CD4-positive, CD25-positive, alpha-beta regulatory T cell (primary cell): Measurements from ENCODE around the gene KRTAP4-9. TPM values are rescaled to one million over a fixed set of nuclear protein-coding genes. Genes with fewer than 3 reads are reported as not detected.
"Not testable (repeated sequence)": the region's sequence is repeated elsewhere in the genome, so short reads cannot be mapped to it uniquely, and the experiment has no call there.

Source experiments
- ATAC-seq, 2 donors: fragments of 150-1000 bp; cut with Tn5 transposase; one replicate each; pipeline ENCODE4 v1.10.0; 2021; ENCODE audit warnings: low read depth in 2 of 2, moderate number of reproducible peaks in 2 of 2, moderate library complexity in 1 of 2
- DNase-seq, 3 donors: peaks; one replicate each; pipeline versions ENCODE4 v3.0.0 to v3.0.0-alpha.2; 2012 to 2022; ENCODE audit warnings: mixed read lengths in 1 of 3
- H3K27ac ChIP-seq: one replicate; pipeline ENCODE4 v1.7.0; 2013; ENCODE audit warnings: mild to moderate bottlenecking, low read length; ENCODE audit not compliant: insufficient read depth, poor library complexity, severe bottlenecking
- H3K27me3 ChIP-seq: one replicate; pipeline ENCODE4 v1.7.0; 2013; ENCODE audit warnings: low read length; ENCODE audit not compliant: control insufficient read depth, insufficient read depth
- H3K36me3 ChIP-seq: one replicate; pipeline ENCODE4 v1.7.0; 2013; ENCODE audit warnings: mild to moderate bottlenecking, low read length, moderate library complexity; ENCODE audit not compliant: control insufficient read depth, insufficient read depth
- H3K4me1 ChIP-seq: 2 replicates; pipeline ENCODE4 v1.7.0; 2013; ENCODE audit warnings: mild to moderate bottlenecking, low read length; ENCODE audit not compliant: insufficient read depth, control insufficient read depth, poor library complexity, severe bottlenecking
- H3K4me3 ChIP-seq: one replicate; pipeline ENCODE4 v1.7.0; 2013; ENCODE audit warnings: low read depth, mild to moderate bottlenecking, low read length, moderate library complexity
- H3K9me3 ChIP-seq, 2 experiments: 1 replicate in 1 of 2; 2 replicates in 1 of 2; pipeline ENCODE4 v1.7.0; 2013; ENCODE audit warnings: low read length in 2 of 2, mild to moderate bottlenecking in 1 of 2, moderate library complexity in 1 of 2; ENCODE audit not compliant: control insufficient read depth in 2 of 2
- H3K27ac Mint-ChIP-seq, 3 donors: one replicate each; pipeline ENCODE4 v1.8.0; 2020 to 2022; ENCODE audit warnings: mild to moderate bottlenecking in 3 of 3, mixed read lengths in 3 of 3, moderate library complexity in 2 of 3
- H3K27me3 Mint-ChIP-seq: one replicate; pipeline ENCODE4 v1.8.0; 2022; ENCODE audit warnings: mild to moderate bottlenecking, mixed read lengths
- H3K36me3 Mint-ChIP-seq: one replicate; pipeline ENCODE4 v1.8.0; 2020; ENCODE audit warnings: mixed read lengths
- H3K4me1 Mint-ChIP-seq, 4 donors: one replicate each; pipeline ENCODE4 v1.8.0; 2020 to 2022; ENCODE audit warnings: mixed read lengths in 4 of 4, mild to moderate bottlenecking in 1 of 4
- H3K4me3 Mint-ChIP-seq, 4 donors: one replicate each; pipeline ENCODE4 v1.8.0; 2020 to 2022; ENCODE audit warnings: mild to moderate bottlenecking in 4 of 4, mixed read lengths in 4 of 4, moderate library complexity in 3 of 4
- H3K9me3 Mint-ChIP-seq, 7 donors: one replicate each; pipeline ENCODE4 v1.8.0; 2020 to 2022; ENCODE audit warnings: mixed read lengths in 7 of 7, mild to moderate bottlenecking in 3 of 7, moderate library complexity in 2 of 7
- polyA plus RNA-seq, 4 donors: library from polyadenylated mRNA; unstranded; fragments of 300-500 nt; fragmentation: Illumina TruSeq; gene quantifications; one replicate each; pipeline ENCODE4 v1.2.3, GENCODE V29; 2021
- total RNA-seq: library from RNA; stranded (reverse); gene quantifications from one replicate; pipeline ENCODE4 v1.2.3, GENCODE V29; 2022

Gene KRTAP4-9
- total RNA-seq (not detected), polyA plus RNA-seq (not detected)

DNA sequence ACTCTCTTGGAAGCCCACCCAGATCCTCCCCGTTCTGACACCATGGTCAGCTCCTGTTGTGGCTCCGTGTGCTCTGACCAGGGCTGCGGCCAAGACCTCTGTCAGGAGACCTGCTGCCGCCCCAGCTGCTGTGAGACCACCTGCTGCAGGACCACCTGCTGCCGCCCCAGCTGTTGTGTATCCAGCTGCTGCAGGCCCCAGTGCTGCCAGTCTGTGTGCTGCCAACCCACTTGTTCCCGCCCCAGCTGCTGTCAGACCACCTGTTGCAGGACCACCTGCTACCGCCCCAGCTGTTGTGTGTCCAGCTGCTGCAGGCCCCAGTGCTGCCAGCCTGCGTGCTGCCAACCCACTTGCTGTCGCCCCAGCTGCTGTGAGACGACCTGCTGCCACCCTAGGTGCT lies at the start of gene KRTAP4-9:
TSS of gene KRTAP4-9 (plus strand) at position 43 of the 400 bp plus-strand sequence. CDS start at position 43, 0 bp downstream.
- H3K27me3 ChIP-seq, H3K4me1 Mint-ChIP-seq, H3K27ac Mint-ChIP-seq, H3K4me3 Mint-ChIP-seq, H3K36me3 ChIP-seq, ATAC-seq, H3K9me3 ChIP-seq, H3K9me3 Mint-ChIP-seq, H3K4me3 ChIP-seq, DNase-seq, H3K36me3 Mint-ChIP-seq, H3K4me1 ChIP-seq, H3K27ac ChIP-seq: not testable (repeated sequence)
- peaks cover 13% of the 10 kb centered on the region for H3K27me3 Mint-ChIP-seq

DNA sequence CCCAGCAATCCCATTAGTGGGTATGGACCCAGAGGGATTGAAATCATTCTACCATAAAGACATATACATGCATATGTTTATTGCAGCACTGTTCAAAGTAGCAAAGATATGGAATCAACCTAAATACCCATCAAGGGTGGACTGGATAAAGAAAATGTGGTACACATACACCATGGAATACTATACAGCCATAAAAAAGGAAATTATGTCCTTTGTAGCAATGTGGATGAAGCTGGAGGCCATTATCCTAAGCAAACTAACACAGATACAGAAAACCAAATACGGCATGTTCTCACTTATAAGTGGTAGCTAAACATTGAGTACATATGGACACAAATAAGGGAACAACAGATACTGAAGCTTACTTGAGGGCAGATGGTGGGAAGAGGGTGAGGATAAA lies 47.6 kb upstream of the KRTAP4-9 start:
- H3K27ac Mint-ChIP-seq = no peak overlapping the region
- H3K4me1 Mint-ChIP-seq = no peaks in the 10 kb centered on the region
- no peaks in the 10 kb centered on the region for H3K4me1 ChIP-seq
- no peak for ATAC-seq
- H3K9me3 ChIP-seq = peaks cover 0 to 3% of the 10 kb centered on the region in 2 experiments
- H3K27me3 Mint-ChIP-seq = peaks cover 40% of the 10 kb centered on the region
- no peak overlapping the region for H3K4me3 Mint-ChIP-seq
- no peak overlapping the region for H3K27ac ChIP-seq
- no peaks in the 10 kb centered on the region for H3K36me3 ChIP-seq
- peaks cover 0 to 7% (median 2%) of the 10 kb centered on the region in 7 donors for H3K9me3 Mint-ChIP-seq
- H3K36me3 Mint-ChIP-seq = no peaks in the 10 kb centered on the region
- no peak for DNase-seq
- H3K4me3 ChIP-seq = no peak overlapping the region
- peaks cover 21% of the 10 kb centered on the region for H3K27me3 ChIP-seq

DNA sequence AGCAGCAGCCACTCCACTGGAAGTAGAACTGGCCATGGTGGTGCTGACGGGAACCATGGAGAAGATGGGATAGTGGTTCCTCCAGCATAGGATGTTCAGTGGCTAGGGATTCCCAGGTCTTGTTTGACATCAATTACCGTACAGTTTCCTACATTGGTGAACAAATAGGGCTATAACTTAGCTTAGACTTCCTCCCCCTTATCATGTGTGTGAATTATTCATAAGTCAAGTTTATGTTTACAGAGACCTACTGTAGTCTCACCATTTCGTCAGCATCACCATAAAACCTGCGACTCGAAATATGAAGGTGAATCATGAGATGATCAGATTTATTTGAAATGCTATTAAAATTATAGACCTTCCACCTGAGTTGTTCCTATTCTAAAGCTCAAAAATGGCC lies 46.4 kb upstream of the KRTAP4-9 start:
- Histone ChIP-seq H3K27me3 (peaks cover 23% of the 10 kb centered on the region), H3K36me3 (no peaks in the 10 kb centered on the region)
- no peaks in the 10 kb centered on the region for H3K36me3 Mint-ChIP-seq

DNA sequence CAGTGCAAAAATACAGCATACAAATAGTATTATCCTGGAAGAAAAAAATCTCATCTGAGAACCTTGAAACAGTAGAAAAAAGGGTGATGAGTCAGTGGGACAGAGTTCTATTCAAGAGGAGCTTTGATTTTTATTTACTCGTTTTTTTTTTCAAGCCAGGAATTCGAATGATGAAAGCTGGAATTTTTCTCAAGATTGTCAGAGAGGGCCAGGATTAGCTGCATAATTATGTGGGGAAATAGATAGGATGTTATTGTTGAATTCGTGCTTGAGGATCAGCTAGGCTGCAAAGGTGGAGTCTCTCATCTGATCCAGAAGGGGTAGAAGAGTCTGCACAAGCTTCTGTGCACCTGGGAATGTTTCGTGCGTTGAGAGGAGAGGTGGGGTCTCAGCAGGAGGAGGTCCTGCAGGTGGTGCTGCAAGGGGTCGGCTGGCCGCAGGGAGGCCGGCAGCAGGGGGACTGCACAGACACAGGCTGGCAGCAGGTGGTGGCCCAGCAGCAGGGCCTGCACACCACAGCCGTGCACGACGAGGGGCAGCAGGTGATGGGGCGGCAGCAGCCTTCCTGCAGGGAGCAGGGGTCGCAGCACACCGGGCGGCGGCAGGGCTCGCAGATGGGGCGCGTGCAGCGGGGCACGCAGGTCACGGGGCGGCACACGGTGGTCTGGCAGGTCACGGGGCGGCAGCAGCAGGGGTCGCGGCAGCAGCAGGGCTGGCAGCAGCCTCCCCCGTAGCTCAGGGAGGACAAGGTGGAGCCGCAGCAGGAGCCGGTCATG lies 45.7 kb upstream of the KRTAP4-9 start:
- H3K36me3 Mint-ChIP-seq, DNase-seq, H3K4me1 ChIP-seq, H3K4me3 Mint-ChIP-seq, H3K36me3 ChIP-seq, H3K4me1 Mint-ChIP-seq, H3K9me3 ChIP-seq, ATAC-seq, H3K4me3 ChIP-seq, H3K9me3 Mint-ChIP-seq, H3K27ac Mint-ChIP-seq, H3K27ac ChIP-seq: not testable (repeated sequence)
- H3K27me3 Mint-ChIP-seq = peaks cover 40% of the 10 kb centered on the region
- peaks cover 24% of the 10 kb centered on the region for H3K27me3 ChIP-seq

More for the DNA sequence above, 46.4 kb upstream of the KRTAP4-9 start:
- Mint-ChIP-seq H3K4me3 (no peak overlapping the region), H3K4me1 (no peaks in the 10 kb centered on the region), H3K9me3 (peaks cover 0 to 7% (median 2%) of the 10 kb centered on the region in 7 donors), H3K27me3 (peaks cover 40% of the 10 kb centered on the region), H3K27ac (no peak overlapping the region)
- DNase-seq = no peak
- H3K9me3 ChIP-seq = peaks cover 0 to 3% of the 10 kb centered on the region in 2 experiments
- H3K4me3 ChIP-seq = no peak overlapping the region
- H3K4me1 ChIP-seq = no peaks in the 10 kb centered on the region
- H3K27ac ChIP-seq = no peak overlapping the region
- ATAC-seq = no peak

DNA sequence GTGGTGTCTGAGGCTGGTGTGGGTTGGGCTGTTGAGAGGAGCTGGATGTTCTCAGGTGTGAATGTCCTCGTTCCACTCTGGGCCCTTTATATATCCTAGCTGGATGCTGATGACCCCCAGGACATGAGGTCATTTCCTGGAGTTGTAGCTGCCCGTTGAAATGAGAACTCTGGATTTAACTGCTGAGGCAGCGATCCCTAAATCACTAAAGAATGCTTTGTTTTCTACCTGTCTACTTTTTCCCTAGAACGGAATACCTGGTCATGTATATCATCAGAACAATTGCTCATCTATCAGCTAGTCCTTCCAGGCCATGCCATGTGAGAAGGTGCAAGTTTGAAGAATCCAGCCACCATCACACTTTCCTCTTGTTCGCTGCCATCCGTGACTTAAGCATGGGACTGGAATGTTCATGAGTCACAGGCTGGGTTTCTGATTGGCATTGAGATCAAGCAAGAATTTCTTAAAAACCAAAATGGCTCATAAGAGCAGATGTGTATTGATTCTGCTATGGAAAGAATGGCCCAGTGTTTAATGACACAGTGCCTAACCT lies 45.1 kb upstream of the KRTAP4-9 start, which contains the start of gene KRTAP2-3:
TSS of gene KRTAP2-3 (minus strand) at position 63 of the 553 bp plus-strand sequence. CDS start 64 bp downstream, outside the sequence.
- H3K4me1 Mint-ChIP-seq = no peaks in the 10 kb centered on the region
- H3K36me3 Mint-ChIP-seq = no peaks in the 10 kb centered on the region
- peaks cover 0 to 7% (median 2%) of the 10 kb centered on the region in 7 donors for H3K9me3 Mint-ChIP-seq

DNA sequence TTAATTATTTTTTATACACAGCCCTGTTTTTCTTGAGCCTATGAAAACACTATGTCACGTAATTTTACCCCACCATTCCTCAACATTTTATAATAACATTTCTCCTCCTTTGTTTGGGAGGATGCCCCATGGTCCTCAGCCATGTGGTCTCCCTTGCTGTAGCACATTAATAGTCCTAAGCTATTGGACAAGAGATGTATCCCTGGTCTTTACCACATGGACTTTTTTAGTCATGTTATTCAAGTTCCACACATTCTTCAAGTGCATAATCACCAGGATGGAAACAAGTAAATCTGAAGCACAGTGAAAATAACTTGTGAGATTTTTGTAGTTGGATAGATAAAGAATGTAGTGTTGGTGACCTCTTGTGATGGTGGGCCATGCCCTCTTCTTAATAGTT lies 43.2 kb upstream of the KRTAP4-9 start:
- H3K27ac ChIP-seq = no peak overlapping the region

More for the DNA sequence above, 45.1 kb upstream of the KRTAP4-9 start, which contains the start of gene KRTAP2-3:
- Mint-ChIP-seq H3K27ac (no peak within 1 kb of the TSS), H3K4me3 (no peak within 1 kb of the TSS), H3K27me3 (peaks cover 40% of the 10 kb centered on the region)
- H3K27me3 ChIP-seq = peaks cover 24% of the 10 kb centered on the region
- no peaks in the 10 kb centered on the region for H3K36me3 ChIP-seq
- DNase-seq (no peak), ATAC-seq (no peak)
- H3K9me3 ChIP-seq = peaks cover 0 to 3% of the 10 kb centered on the region in 2 experiments
- no peak within 1 kb of the TSS for H3K27ac ChIP-seq
- H3K4me1 ChIP-seq = no peaks in the 10 kb centered on the region
- no peak within 1 kb of the TSS for H3K4me3 ChIP-seq

DNA sequence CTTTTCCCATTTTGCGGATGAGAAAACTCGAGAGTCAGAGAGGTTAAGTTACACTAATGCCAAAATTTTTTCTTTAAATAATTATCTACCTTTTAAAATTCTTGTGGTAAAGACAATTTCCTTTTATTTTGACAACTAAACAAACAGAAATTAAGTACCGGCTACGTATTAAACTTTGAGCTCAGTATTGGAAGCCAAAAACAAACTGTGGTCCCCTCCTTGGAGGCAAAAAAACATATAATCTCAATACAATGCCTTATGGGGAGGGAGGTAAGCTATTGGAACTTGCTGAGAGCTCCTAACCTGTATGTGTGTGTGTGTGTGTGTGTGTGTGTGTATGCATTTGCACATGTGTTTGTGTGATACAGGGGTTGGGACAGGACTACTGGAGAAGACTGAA lies 41.7 kb upstream of the KRTAP4-9 start:
- H3K36me3 ChIP-seq = no peaks in the 10 kb centered on the region
- no peaks in the 10 kb centered on the region for H3K9me3 ChIP-seq
- peaks cover 20% of the 10 kb centered on the region for H3K27me3 ChIP-seq
- no peak overlapping the region for H3K27ac Mint-ChIP-seq
- H3K4me3 ChIP-seq = no peak overlapping the region
- H3K27me3 Mint-ChIP-seq = peaks cover 30% of the 10 kb centered on the region
- ATAC-seq = no peak
- no peaks in the 10 kb centered on the region for H3K4me1 ChIP-seq
- no peaks in the 10 kb centered on the region for H3K4me1 Mint-ChIP-seq
- no peaks in the 10 kb centered on the region for H3K9me3 Mint-ChIP-seq
- no peak for DNase-seq
- no peaks in the 10 kb centered on the region for H3K36me3 Mint-ChIP-seq
- H3K4me3 Mint-ChIP-seq = no peak overlapping the region
- no peak overlapping the region for H3K27ac ChIP-seq

More for the DNA sequence above, 43.2 kb upstream of the KRTAP4-9 start:
- H3K27me3 Mint-ChIP-seq = peaks cover 34% of the 10 kb centered on the region
- Histone ChIP-seq H3K4me3 (no peak overlapping the region), H3K9me3 (peaks cover 0 to 3% of the 10 kb centered on the region in 2 experiments), H3K27me3 (peaks cover 20% of the 10 kb centered on the region), H3K36me3 (no peaks in the 10 kb centered on the region), H3K4me1 (no peaks in the 10 kb centered on the region)
- H3K9me3 Mint-ChIP-seq = peaks cover 0 to 7% (median 2%) of the 10 kb centered on the region in 7 donors
- H3K4me3 Mint-ChIP-seq = no peak overlapping the region
- H3K27ac Mint-ChIP-seq = no peak overlapping the region
- no peak for DNase-seq
- no peaks in the 10 kb centered on the region for H3K4me1 Mint-ChIP-seq
- ATAC-seq = no peak
- no peaks in the 10 kb centered on the region for H3K36me3 Mint-ChIP-seq
